ENCODE measurements around the gene PIK3CB.
"Not testable (repeated sequence)": the region's sequence is repeated elsewhere in the genome, so short reads cannot be mapped to it uniquely, and the experiment has no call there.

GRCh38 chr3:138835846-138836245, 1.1 kb upstream of the PIK3CB start:
- TF ChIP-seq CTCF (IDR thresholded peaks at IDR 0.05; ENCODE audit: control extremely low read depth in 1 of 3, insufficient read depth in 1 of 3, low read depth in 1 of 3, low read length in 3 of 3); EP300 (IDR thresholded peaks at IDR 0.05; ENCODE audit: borderline replicate concordance in 1 of 2, low read depth in 2 of 2, low read length in 2 of 2); CHD2 (IDR thresholded peaks at IDR 0.05; ENCODE audit: low read length): not testable (repeated sequence)
